Neuron (in vitro differentiated cells): ENCODE data around the gene ATP11B.
"Not testable (repeated sequence)": the region's sequence is repeated elsewhere in the genome, so short reads cannot be mapped to it uniquely, and the experiment has no call there.

Experiments used
- H2AFZ ChIP-seq: one replicate; pipeline ENCODE4 v1.6.1; 2013; ENCODE audit warnings: low read depth, mild to moderate bottlenecking, inconsistent platforms, low read length, moderate library complexity
- H3K27me3 ChIP-seq: one replicate; pipeline ENCODE4 v1.6.1; 2013; ENCODE audit warnings: low read length; ENCODE audit not compliant: insufficient read depth
- H3K36me3 ChIP-seq: one replicate; pipeline ENCODE4 v1.6.1; 2013; ENCODE audit warnings: low read length; ENCODE audit not compliant: insufficient read depth
- H3K4me1 ChIP-seq: one replicate; pipeline ENCODE4 v1.6.1; 2013; ENCODE audit warnings: low read length; ENCODE audit not compliant: insufficient read depth
- H3K4me3 ChIP-seq: 2 replicates; pipeline ENCODE4 v1.5.1; 2013; ENCODE audit warnings: mild to moderate bottlenecking, low read length, moderate library complexity
- H3K9me3 ChIP-seq: one replicate; pipeline ENCODE4 v1.6.1; 2013; ENCODE audit warnings: low read length

The ATP11B gene

GRCh38 chr3:182785756-182786155, 7.5 kb upstream of the ATP11B start:
- Histone ChIP-seq H3K36me3 (no peaks in the 10 kb centered on the region), H3K9me3 (no peaks in the 10 kb centered on the region), H2AFZ (no peak overlapping the region), H3K4me3 (no peak overlapping the region), H3K27me3 (peaks cover 33% of the 10 kb centered on the region), H3K4me1 (no peaks in the 10 kb centered on the region)

DNA sequence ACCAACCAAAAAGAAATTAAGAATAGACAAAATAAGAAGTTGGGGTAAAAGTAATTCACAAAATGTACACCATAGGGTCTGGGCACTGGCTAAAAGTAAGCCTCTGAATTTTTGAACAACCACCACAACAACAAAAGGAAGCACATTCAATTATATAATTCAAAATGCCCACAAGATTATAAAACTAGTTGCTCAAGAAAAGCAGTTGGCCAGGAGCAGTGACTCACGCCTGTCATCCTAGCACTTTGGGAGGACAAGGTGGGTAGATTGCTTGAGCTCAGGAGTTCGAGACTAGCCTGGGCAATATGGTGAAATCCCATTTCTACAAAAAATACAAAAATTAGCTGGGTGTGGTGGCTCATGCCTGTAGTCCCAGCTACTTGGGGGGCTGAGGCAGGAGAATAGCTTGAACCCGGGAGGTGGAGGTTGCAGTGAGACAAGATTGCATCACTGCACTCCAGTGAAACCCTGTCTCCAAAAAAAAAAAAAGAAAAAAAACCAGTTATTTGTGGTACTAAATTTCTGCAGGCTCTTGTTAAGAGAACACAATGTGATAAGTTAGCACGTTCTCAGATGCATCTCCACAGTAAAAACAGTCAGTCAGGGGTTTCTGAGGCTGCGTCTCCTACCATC, 6.6 kb upstream of the ATP11B start:
- Histone ChIP-seq H3K9me3 (no peaks in the 10 kb centered on the region), H3K4me3 (no peak overlapping the region), H3K27me3 (peaks cover 32% of the 10 kb centered on the region), H3K4me1 (no peaks in the 10 kb centered on the region), H2AFZ (no peak overlapping the region), H3K36me3 (no peaks in the 10 kb centered on the region)

GRCh38 chr3:182787302-182788036, 5.8 kb upstream of the ATP11B start:
- H3K27me3 ChIP-seq: peaks cover 32% of the 10 kb centered on the region

DNA sequence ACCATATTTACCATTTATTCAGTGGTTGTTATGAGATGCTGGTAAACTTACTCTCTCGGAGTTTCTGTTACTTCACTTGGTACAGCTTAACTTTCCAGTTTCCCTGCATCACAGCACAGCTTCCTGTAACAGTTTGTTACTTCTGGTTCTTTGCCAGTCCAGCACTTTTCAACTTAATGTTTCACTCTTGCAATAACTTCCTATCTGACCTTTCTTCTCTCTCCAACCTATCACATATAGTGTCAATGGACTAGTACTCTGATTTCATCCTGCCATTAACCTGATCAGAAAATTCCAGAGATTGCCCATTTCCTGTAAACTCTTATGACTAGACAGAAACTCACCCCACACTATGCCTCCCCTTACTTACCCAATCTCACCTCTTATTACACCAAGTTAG, 3.9 kb upstream of the ATP11B start:
- no peak overlapping the region for H3K4me3 ChIP-seq
- H3K27me3 ChIP-seq: peaks cover 25% of the 10 kb centered on the region
- H3K36me3 ChIP-seq: no peaks in the 10 kb centered on the region
- no peaks in the 10 kb centered on the region for H3K9me3 ChIP-seq
- H3K4me1 ChIP-seq: no peaks in the 10 kb centered on the region
- H2AFZ ChIP-seq: no peak overlapping the region

More at GRCh38 chr3:182787302-182788036, 5.8 kb upstream of the ATP11B start:
- no peaks in the 10 kb centered on the region for H3K36me3 ChIP-seq
- no peaks in the 10 kb centered on the region for H3K4me1 ChIP-seq
- no peak overlapping the region for H2AFZ ChIP-seq
- no peaks in the 10 kb centered on the region for H3K9me3 ChIP-seq
- H3K4me3 ChIP-seq: no peak overlapping the region

- no peaks in the 10 kb centered on the region for H3K36me3 ChIP-seq
- H3K4me1 ChIP-seq: peaks cover 7% of the 10 kb centered on the region
- no peak overlapping the region for H2AFZ ChIP-seq
- peaks cover 22% of the 10 kb centered on the region for H3K27me3 ChIP-seq
- no peaks in the 10 kb centered on the region for H3K9me3 ChIP-seq
- no peak overlapping the region for H3K4me3 ChIP-seq
Observed at GRCh38 chr3:182790612-182791011, 2.7 kb upstream of the ATP11B start.

GRCh38 chr3:182793663-182794454, 555 bp downstream of the ATP11B start:
- H3K9me3 ChIP-seq: no peaks in the 10 kb centered on the region
- H3K36me3 ChIP-seq: no peaks in the 10 kb centered on the region
- peak overlapping the region; percentile 66 for H2AFZ ChIP-seq
- peaks cover 10% of the 10 kb centered on the region for H3K4me1 ChIP-seq
- peak overlapping the region; percentile 70 for H3K4me3 ChIP-seq
- H3K27me3 ChIP-seq: peaks cover 17% of the 10 kb centered on the region

GRCh38 chr3:182794455-182795388, 1.4 kb downstream of the ATP11B start:
- peaks cover under 1% of the 10 kb centered on the region for H3K36me3 ChIP-seq
- H3K9me3 ChIP-seq: no peaks in the 10 kb centered on the region
- no peak overlapping the region for H2AFZ ChIP-seq
- peaks cover 10% of the 10 kb centered on the region for H3K27me3 ChIP-seq
- peak overlapping the region; percentile 70 for H3K4me3 ChIP-seq
- peaks cover 10% of the 10 kb centered on the region for H3K4me1 ChIP-seq

GRCh38 chr3:182795389-182795782, 2.1 kb downstream of the ATP11B start:
- H3K4me1 ChIP-seq: peaks cover 10% of the 10 kb centered on the region
- no peak overlapping the region for H2AFZ ChIP-seq
- H3K27me3 ChIP-seq: peaks cover 4% of the 10 kb centered on the region
- H3K4me3 ChIP-seq: peak overlapping the region; percentile 70
- no peaks in the 10 kb centered on the region for H3K9me3 ChIP-seq
- H3K36me3 ChIP-seq: peaks cover 2% of the 10 kb centered on the region

GRCh38 chr3:182796310-182796709, 3.0 kb downstream of the ATP11B start:
- Histone ChIP-seq H2AFZ (no peak overlapping the region), H3K36me3 (peaks cover 2% of the 10 kb centered on the region), H3K9me3 (no peaks in the 10 kb centered on the region), H3K4me1 (peaks cover 10% of the 10 kb centered on the region), H3K27me3 (no peaks in the 10 kb centered on the region), H3K4me3 (no peak overlapping the region)

DNA sequence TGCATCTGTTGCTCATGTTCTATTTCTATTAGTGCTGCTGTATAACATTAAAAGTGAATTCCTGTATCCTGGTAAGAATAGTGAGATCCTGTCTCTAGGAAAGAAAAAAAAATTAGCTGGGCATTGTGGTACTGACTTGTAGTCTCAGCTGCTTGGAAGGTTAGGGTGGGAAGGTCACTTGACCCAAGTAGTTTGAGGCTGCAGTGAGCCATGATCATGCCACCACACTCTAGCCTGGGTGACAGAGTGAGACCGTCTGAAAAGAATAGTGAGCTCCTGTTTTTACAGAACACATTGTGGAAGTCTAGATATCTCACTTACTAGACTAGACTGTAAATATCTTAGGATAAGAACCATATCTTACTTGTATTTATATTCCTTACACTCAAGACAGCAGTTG, 4.6 kb downstream of the ATP11B start:
- Histone ChIP-seq H3K4me1 (peaks cover 16% of the 10 kb centered on the region), H3K9me3 (no peaks in the 10 kb centered on the region), H3K27me3 (no peaks in the 10 kb centered on the region), H3K36me3 (peaks cover 2% of the 10 kb centered on the region), H2AFZ (no peak overlapping the region), H3K4me3 (no peak overlapping the region)

- not testable (repeated sequence) for H2AFZ ChIP-seq, H3K9me3 ChIP-seq, H3K27me3 ChIP-seq, H3K36me3 ChIP-seq, H3K4me3 ChIP-seq
- peaks cover 16% of the 10 kb centered on the region for H3K4me1 ChIP-seq
Observed at GRCh38 chr3:182799143-182799542, 5.8 kb downstream of the ATP11B start.

- H3K36me3 ChIP-seq: peaks cover 2% of the 10 kb centered on the region
- H3K27me3 ChIP-seq: no peaks in the 10 kb centered on the region
- no peak overlapping the region for H3K4me3 ChIP-seq
- no peak overlapping the region for H2AFZ ChIP-seq
- peaks cover 10% of the 10 kb centered on the region for H3K4me1 ChIP-seq
- no peaks in the 10 kb centered on the region for H3K9me3 ChIP-seq
Observed at GRCh38 chr3:182800508-182800907, 7.2 kb downstream of the ATP11B start.
